Caki2 (cell line): ENCODE measurements around the gene CCT4. TPM values are rescaled to one million over a fixed set of nuclear protein-coding genes. Genes with fewer than 3 reads are reported as not detected.
"Not testable (repeated sequence)": the region's sequence is repeated elsewhere in the genome, so short reads cannot be mapped to it uniquely, and the experiment has no call there.

Source experiments
- DNase-seq: peaks from one replicate; pipeline ENCODE4 v3.0.0-alpha.2; 2015; ENCODE audit warnings: low read depth
- in situ Hi-C: cut with HindIII; loops from 2 replicates; pipeline ENCODE4 v1.10.0; 2016; ENCODE audit warnings: low sequenced_read_pairs, low pct_unique_long_range_greater_than_20kb, mixed read lengths
- total RNA-seq: library from RNA; depleted of rRNA; stranded (reverse); fragments of >200 nt; shearing (Covaris generic); gene quantifications from 2 replicates; pipeline ENCODE4 v1.2.3, GENCODE V29; 2014; ENCODE audit warnings: low replicate concordance

Gene CCT4
- total RNA-seq, 1 experiment from 2014 or later = 294 TPM

- DNase-seq = no peak
- in situ Hi-C loops = no loop called here
Measured at GRCh38 chr2:61885896-61886603, 2.4 kb downstream of the CCT4 start.

DNA sequence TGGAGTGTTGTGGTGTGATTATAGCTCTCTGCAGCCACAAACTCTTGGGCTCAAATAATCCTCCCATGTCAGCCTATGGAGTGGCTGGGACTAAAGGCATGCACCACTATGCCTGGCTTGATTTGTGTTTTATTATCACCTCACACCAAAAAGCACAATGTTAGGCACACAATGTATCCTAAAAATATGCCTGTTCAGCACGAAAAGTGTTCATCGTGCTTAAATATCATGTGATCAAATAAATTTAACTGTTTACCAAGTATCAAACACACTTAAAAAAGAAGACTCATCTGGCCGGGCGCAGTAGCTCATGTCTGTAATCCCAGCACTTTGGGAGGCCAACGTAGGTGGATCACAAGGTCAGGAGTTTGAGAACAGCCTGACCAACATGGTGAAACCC, 5.6 kb downstream of the CCT4 start:
- no peak for DNase-seq
- in situ Hi-C loops = no loop called here

DNA sequence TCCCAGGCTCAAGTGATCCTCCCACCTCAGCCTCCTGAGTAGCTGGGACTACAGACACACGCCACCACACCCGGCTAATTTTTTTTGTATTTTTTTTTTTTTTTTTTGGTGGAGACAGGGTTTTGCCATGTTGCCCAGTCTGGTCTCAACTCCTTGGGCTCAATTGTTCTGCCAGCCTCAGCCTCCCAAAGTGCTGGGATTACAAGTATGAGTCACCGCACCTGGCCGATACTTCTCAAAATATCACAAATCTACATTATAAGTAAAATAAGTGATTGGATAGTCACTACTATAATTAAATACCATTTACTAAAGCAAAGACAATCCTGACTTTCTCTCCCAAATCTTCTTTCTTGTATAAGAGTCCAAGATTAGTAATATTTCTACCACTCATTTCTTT, 9.1 kb downstream of the CCT4 start:
- in situ Hi-C loops = not testable (repeated sequence)

DNA sequence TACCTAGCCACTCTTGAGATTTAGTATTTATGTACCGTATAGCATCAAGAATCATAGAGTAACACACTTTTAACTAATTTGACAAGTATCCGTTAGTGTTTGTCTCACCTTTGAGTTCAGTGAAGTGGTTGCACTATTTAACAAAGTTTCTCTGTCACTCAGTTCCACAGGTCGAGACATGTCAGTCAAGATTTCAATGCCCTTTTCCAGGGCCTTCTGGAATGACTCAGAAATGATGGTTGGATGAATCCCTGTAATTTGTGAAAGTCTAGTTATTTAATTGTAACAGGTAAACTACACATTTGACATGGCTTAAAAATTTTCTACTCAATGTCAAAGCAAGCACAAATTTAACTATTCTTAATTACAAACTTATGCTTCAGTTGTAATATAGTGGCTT, 9.7 kb downstream of the CCT4 start:
- no peak for DNase-seq
- in situ Hi-C loops = no loop called here

More for the DNA sequence above, 9.1 kb downstream of the CCT4 start:
- DNase-seq = not testable (repeated sequence)

- DNase-seq = no peak
Measured at GRCh38 chr2:61877571-61878245, 10.7 kb downstream of the CCT4 start.

DNA sequence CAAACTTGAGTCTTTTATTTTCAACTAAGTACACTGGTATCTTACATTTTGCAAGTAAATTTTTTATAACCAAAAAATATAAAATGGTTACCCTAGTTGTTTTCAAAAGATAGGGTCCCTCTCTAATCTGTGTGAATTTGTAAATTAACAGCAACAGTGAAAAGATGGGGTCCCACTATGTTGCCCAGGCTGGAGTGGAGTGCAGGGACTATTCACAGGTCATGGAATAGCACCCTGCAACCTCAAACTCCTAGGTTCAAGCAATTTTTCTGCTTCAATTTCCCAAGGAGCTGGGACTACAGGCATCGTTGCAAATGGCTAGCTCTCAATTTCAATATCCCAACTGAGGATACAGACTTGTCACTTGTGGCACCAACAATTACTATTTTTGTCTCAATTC, 12.1 kb downstream of the CCT4 start:
- in situ Hi-C loops = no loop called here
- no peak for DNase-seq

More at GRCh38 chr2:61877571-61878245, 10.7 kb downstream of the CCT4 start:
- in situ Hi-C loops = no loop called here

- DNase-seq, in situ Hi-C loops: not testable (repeated sequence)
Measured at GRCh38 chr2:61866482-61867089, 21.9 kb downstream of the CCT4 start.

DNA sequence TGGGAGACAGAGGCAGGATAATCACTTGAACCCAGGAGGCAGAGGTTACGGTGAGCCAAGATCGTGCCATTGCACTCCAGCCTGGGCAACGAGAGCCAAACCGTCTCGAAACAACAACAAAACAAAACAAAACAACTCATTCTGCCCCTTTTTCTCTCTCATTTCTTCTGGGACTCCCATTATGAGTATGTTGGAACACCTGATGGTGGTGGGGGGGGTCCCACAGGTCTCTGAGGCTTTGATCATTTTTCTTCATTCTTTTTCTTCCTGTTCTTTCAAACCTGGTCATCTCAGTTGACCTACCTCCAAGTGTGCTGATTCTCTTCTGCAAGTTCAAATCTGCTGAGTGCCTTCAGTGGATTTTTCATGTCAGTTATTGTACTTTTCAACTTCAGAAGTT, 26.4 kb downstream of the CCT4 start:
- no peak for DNase-seq
- in situ Hi-C loops = no loop called here

DNA sequence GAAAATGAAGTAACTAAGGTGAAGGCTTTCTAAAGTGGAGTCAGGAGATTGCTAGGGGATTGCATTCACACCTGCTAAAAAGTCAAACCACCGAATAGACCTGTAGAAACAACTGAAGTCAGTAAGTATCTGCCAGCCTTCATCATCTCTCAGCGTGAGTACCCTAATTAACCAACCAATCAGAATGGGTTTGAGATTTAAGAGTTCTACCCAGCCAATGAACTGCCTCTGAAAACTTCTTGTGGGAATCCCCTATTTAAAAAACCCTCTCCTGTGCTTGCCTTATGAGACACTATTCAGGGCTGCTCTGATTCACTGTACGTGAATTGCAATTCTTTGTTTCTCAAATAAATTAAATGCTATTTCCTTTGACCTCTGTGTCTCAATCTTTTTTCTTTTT, 31.2 kb downstream of the CCT4 start:
- DNase-seq = peak; percentile 12
- in situ Hi-C loops = no loop called here

DNA sequence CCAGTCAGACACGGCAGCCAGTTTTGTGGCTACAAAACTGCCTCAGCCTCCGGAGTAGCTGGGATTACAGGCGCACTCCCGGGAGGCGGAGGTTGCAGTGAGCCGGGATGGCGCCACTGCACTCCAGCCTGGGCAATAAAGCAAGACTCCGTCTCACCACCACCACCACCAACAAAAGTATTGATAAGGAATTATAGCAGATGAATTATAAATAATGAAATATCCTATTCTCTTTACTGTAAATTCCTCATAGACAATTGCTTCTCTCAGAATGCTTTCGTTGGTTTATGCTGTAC, 33.2 kb downstream of the CCT4 start:
- in situ Hi-C loops = no loop called here
- DNase-seq = no peak

GRCh38 chr2:61854564-61855317, 33.7 kb downstream of the CCT4 start:
- in situ Hi-C loops = no loop called here
- peak; percentile 96 for DNase-seq

DNA sequence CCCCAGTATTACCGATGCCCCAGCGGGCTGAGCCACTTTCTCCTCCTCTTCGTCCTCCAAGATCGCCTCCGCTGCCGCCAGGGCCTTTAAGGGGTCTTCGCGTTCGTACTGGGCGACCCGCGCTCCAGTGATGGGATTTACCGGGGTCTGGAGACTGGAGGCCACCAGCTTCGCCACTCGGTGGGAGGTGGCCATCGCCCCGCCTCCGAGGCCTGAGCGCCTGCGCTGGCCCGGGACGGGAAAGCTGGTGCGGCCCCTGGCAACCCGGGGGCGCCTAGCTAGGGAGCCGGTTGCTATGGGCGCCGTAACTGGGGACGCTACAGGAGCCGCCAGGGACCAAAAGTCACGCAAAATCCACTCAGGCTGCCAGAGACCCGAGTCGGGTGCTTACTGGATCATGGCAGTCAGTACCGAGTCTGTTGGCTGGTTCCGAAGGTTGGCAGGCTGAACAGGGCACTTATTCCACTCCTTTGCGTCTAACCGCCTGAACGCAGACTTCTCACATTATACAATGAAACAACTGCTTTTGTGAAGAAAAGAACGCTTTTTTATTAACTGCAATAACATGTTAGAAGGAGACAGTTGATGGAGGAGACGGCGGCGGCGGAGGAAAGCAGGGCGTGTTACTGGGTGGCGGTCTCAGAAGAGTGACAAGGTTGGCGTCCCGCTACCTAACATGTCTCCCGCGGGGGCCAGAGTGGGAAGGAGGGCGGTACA, 34.5 kb downstream of the CCT4 start, which contains the start of gene FAM161A:
Gene FAM161A (minus strand): TSS at position 214 of the 717 bp plus-strand sequence. CDS start 19 bp downstream, at position 195.
- in situ Hi-C loops = no loop called here
- peak; percentile 86 for DNase-seq

- in situ Hi-C loops = no loop called here
- peak; percentile 81 for DNase-seq
Measured at GRCh38 chr2:61853086-61853846, 35.2 kb downstream of the CCT4 start.

DNA sequence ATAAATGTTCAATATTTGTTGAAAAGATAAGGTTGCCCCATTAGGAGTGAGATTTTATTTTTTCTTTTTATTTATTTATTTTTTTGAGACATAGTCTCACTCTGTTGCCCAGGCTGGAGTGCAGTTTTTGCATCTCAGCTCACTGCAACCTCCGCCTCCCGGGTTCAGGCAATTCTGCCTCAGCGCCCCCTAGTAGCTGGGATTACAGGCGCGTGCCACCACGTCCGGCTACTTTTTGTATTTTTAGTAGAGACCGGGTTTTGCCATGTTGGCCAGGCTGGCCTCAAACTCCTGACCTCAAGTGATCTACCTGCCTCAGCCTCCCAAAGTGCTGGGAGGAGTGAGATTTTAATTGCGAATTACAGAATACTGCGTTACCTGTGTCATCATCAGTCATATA, 37.2 kb downstream of the CCT4 start:
- in situ Hi-C loops, DNase-seq: not testable (repeated sequence)

DNA sequence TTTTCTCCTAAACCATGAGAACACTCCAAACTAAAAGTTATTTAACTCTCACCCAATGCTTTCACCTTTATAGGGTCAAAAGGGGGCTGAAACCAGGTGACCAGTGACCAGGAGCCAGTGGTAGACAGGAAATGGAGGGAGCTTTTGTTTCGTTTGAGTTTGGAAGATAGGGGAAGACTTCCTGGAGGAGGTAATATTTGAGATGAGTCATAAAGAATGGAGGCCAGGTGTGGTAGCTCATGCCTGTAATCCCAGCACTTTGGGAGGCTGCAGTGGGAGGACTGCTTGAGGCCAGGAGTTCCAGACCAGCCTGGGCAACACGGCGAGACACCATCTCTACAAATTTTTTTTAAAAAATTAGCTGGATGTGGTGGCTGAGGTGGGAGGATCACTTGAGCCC, 43.1 kb downstream of the CCT4 start:
- in situ Hi-C loops = no loop called here
- DNase-seq = no peak

DNA sequence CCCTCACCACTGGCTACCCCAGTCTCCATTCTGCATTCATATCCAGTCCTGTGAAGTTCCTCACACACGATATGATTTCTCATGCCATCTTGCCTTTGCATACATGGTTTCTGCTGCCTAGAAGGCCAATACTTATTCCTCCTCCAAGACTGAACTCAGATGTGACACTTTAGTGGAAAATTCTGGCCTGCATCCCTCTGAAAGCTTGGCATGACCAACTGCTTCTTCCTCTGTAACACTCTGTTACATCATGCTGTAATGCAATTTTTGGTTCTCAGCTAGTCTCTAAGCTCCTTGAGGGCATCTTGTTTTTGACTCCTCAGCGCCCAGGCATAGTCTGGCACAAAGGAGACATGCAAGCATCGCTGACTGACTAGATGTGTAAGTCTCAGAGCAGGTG, 47.2 kb downstream of the CCT4 start:
- in situ Hi-C loops = no loop called here
- no peak for DNase-seq

GRCh38 chr2:61834893-61835292, 53.6 kb downstream of the CCT4 start:
- in situ Hi-C loops = no loop called here
- no peak for DNase-seq

DNA sequence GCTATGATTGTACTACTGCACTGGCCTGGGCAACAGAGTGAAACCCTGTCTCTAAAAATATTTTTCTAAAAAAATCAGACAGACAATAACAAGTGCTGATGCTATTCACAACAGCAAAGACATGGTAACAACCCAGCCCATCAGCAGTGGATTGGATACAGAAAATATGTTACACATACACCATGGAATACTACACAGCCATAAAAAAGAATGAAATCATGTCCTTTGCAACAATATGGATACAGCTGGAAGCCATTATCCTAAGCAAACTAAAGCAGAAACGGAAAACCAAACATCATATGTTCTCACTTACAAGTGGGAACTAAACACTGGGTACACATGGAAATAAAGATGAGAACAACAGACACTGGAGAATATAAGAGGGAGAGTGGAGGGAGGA, 54.5 kb downstream of the CCT4 start:
- in situ Hi-C loops = no loop called here
- no peak for DNase-seq
